GM12878 (cell line): Measurements from ENCODE around the gene DNAJA2. TPM values are rescaled to one million over a fixed set of nuclear protein-coding genes. Genes with fewer than 3 reads are reported as not detected.
A peak's percentile ranks its signal among the peaks of the same experiment; 100 is the strongest.

ENCODE experiments used
- CHD1 ChIP-seq: IDR thresholded peaks from 2 replicates; pipeline ENCODE4 v1.6.1; 2012; ENCODE audit warnings: low read depth, low read length, improper control_type of control experiment
- EED ChIP-seq: sonication (generic); IDR thresholded peaks from 2 replicates; pipeline ENCODE4 v1.6.1; 2016; ENCODE audit warnings: antibody characterized with exemption, low read depth
- FOS ChIP-seq: IDR thresholded peaks from 3 replicates; pipeline ENCODE4 v1.6.1; 2011; ENCODE audit warnings: borderline replicate concordance; ENCODE audit not compliant: insufficient read length; ENCODE audit errors: extremely low read depth
- HCFC1 ChIP-seq: fragments of 150-350 bp; IDR thresholded peaks from 2 replicates; pipeline ENCODE4 v1.6.1; 2014; ENCODE audit warnings: low read length
- NR2C1 ChIP-seq: fragments of 450-650 bp; IDR thresholded peaks from 2 replicates; pipeline ENCODE4 v1.6.1; 2017; ENCODE audit warnings: antibody characterized with exemption, mild to moderate bottlenecking, moderate library complexity
- RAD21 ChIP-seq: IDR thresholded peaks from 2 replicates; pipeline ENCODE4 v1.6.1; 2011; ENCODE audit warnings: mild to moderate bottlenecking, low read depth, low read length, moderate library complexity; ENCODE audit not compliant: insufficient read depth
- RELA ChIP-seq: fragments of 450-650 bp; IDR thresholded peaks from 2 replicates; pipeline ENCODE4 v1.8.0; 2014; ENCODE audit warnings: borderline replicate concordance; ENCODE audit not compliant: partially characterized antibody
- SREBF1 ChIP-seq: IDR thresholded peaks from 2 replicates; pipeline ENCODE4 v1.6.1; 2012; ENCODE audit warnings: mild to moderate bottlenecking, low read length
- SRF ChIP-seq, 2 experiments: IDR thresholded peaks; 2 replicates each; pipeline ENCODE4 v1.6.1; 2011; ENCODE audit warnings: low read depth in 2 of 2, low read length in 2 of 2, mild to moderate bottlenecking in 1 of 2, moderate library complexity in 1 of 2
- polyA plus RNA-seq, 11 experiments: library from polyadenylated mRNA; depleted of rRNA in 4 of 11; unstranded in 6 of 11; stranded (reverse) in 5 of 11; fragments of >200 nt; fragmentation: Nextera tagmentation in 4 of 11; fragmentation: Illumina TruSeq in 1 of 11; extraction: Ambion mirVana in 4 of 11; extraction: Trizol in 1 of 11; gene quantifications; 1 replicate in 1 of 11; 2 replicates in 10 of 11; pipeline versions ENCODE4 v1.2.1 to v1.2.3, GENCODE V29; 2011 to 2016; ENCODE audit warnings: inconsistent platforms in 2 of 11, missing spikeins in 2 of 11, low read depth in 1 of 11
- total RNA-seq, 4 experiments: library from RNA; depleted of rRNA in 3 of 4; stranded (reverse); fragments of >200 nt in 3 of 4; fragmentation: Illumina TruSeq in 1 of 4; extraction: Trizol in 1 of 4; gene quantifications; 2 replicates each; pipeline versions ENCODE4 v1.2.1 to v1.2.3, GENCODE V29; 2013 to 2021
- TF ChIP-seq, protein P1 (sequence below): fragments of 450-650 bp; conservative IDR thresholded peaks from 2 replicates; pipeline ENCODE4 v1.6.1; 2017; ENCODE audit warnings: mild to moderate bottlenecking, moderate library complexity
- TF ChIP-seq, protein P2 (sequence below): IDR thresholded peaks from 2 replicates; pipeline ENCODE4 v1.6.1; 2011; ENCODE audit warnings: borderline replicate concordance, low read depth, mild to moderate bottlenecking, moderate library complexity, mixed read lengths, low read length; ENCODE audit not compliant: insufficient read depth; ENCODE audit errors: extremely low read length
- TF ChIP-seq, protein P3 (sequence below): fragments of 450-650 bp; IDR thresholded peaks from 2 replicates; pipeline ENCODE4 v1.6.1; 2018; ENCODE audit warnings: mild to moderate bottlenecking, low read depth, moderate library complexity; ENCODE audit not compliant: partially characterized antibody
- TF ChIP-seq, protein P4 (sequence below): IDR thresholded peaks from 2 replicates; pipeline ENCODE4 v1.6.1; 2011; ENCODE audit warnings: mild to moderate bottlenecking, low read depth, low read length, moderate library complexity; ENCODE audit not compliant: insufficient replicate concordance
- TF ChIP-seq, protein P5 (sequence below): fragments of 450-650 bp; IDR thresholded peaks from 2 replicates; pipeline ENCODE4 v1.6.1; 2017; ENCODE audit warnings: mild to moderate bottlenecking, low read depth, inconsistent platforms; ENCODE audit not compliant: poor library complexity, severe bottlenecking
- TF ChIP-seq, protein P6 (sequence below): IDR thresholded peaks from 2 replicates; pipeline ENCODE4 v1.6.1; 2012; ENCODE audit warnings: low read length, inconsistent platforms

The DNAJA2 gene
- total and polyA plus RNA-seq, 10 of the 15 experiments (the other 5 are each of a cell fraction or from before 2014, with no cell fraction given): 26.2 to 96.4 (median 58.1) TPM

DNA sequence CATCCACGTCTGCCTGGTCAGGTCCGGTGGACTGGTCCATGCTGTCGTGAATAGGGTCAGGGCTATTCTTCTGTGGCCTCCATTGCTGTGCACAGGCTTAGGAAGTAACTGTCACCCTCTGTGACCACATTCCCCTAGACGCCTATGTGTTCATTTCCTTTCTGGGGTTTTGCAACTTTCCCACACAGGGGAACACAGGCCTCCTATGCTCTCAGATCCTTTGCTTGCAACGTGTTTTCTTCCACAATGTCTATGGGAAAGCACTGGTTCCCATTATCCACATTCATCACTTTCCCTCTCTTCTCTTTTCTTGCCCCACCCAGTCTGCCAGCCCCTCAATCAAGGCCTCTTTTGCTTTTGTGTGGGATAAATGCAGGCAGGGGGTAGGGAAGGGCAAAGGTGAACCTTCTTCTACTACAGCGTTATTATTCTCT, 43.2 kb upstream of the DNAJA2 start (continued):
- TF ChIP-seq SREBF1 (no peak), CHD1 (no peak), NR2C1 (no peak), EED (peak; percentile 91), RAD21 (no peak), HCFC1 (no peak), SRF (IDR thresholded peaks at IDR 0.05; ENCODE audit: low read depth in 2 of 2, low read length in 2 of 2) (no peak), FOS (no peak), RELA (no peak)
- TF ChIP-seq, protein P1, sequence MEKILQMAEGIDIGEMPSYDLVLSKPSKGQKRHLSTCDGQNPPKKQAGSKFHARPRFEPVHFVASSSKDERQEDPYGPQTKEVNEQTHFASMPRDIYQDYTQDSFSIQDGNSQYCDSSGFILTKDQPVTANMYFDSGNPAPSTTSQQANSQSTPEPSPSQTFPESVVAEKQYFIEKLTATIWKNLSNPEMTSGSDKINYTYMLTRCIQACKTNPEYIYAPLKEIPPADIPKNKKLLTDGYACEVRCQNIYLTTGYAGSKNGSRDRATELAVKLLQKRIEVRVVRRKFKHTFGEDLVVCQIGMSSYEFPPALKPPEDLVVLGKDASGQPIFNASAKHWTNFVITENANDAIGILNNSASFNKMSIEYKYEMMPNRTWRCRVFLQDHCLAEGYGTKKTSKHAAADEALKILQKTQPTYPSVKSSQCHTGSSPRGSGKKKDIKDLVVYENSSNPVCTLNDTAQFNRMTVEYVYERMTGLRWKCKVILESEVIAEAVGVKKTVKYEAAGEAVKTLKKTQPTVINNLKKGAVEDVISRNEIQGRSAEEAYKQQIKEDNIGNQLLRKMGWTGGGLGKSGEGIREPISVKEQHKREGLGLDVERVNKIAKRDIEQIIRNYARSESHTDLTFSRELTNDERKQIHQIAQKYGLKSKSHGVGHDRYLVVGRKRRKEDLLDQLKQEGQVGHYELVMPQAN: no peak
- TF ChIP-seq, protein P2, sequence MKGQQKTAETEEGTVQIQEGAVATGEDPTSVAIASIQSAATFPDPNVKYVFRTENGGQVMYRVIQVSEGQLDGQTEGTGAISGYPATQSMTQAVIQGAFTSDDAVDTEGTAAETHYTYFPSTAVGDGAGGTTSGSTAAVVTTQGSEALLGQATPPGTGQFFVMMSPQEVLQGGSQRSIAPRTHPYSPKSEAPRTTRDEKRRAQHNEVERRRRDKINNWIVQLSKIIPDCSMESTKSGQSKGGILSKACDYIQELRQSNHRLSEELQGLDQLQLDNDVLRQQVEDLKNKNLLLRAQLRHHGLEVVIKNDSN: no peak
- TF ChIP-seq, protein P3, sequence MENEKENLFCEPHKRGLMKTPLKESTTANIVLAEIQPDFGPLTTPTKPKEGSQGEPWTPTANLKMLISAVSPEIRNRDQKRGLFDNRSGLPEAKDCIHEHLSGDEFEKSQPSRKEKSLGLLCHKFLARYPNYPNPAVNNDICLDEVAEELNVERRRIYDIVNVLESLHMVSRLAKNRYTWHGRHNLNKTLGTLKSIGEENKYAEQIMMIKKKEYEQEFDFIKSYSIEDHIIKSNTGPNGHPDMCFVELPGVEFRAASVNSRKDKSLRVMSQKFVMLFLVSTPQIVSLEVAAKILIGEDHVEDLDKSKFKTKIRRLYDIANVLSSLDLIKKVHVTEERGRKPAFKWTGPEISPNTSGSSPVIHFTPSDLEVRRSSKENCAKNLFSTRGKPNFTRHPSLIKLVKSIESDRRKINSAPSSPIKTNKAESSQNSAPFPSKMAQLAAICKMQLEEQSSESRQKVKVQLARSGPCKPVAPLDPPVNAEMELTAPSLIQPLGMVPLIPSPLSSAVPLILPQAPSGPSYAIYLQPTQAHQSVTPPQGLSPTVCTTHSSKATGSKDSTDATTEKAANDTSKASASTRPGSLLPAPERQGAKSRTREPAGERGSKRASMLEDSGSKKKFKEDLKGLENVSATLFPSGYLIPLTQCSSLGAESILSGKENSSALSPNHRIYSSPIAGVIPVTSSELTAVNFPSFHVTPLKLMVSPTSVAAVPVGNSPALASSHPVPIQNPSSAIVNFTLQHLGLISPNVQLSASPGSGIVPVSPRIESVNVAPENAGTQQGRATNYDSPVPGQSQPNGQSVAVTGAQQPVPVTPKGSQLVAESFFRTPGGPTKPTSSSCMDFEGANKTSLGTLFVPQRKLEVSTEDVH: no peak
- TF ChIP-seq, protein P4, sequence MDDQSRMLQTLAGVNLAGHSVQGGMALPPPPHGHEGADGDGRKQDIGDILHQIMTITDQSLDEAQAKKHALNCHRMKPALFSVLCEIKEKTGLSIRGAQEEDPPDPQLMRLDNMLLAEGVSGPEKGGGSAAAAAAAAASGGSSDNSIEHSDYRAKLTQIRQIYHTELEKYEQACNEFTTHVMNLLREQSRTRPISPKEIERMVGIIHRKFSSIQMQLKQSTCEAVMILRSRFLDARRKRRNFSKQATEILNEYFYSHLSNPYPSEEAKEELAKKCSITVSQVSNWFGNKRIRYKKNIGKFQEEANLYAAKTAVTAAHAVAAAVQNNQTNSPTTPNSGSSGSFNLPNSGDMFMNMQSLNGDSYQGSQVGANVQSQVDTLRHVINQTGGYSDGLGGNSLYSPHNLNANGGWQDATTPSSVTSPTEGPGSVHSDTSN: peak; percentile 18
- TF ChIP-seq, protein P5, sequence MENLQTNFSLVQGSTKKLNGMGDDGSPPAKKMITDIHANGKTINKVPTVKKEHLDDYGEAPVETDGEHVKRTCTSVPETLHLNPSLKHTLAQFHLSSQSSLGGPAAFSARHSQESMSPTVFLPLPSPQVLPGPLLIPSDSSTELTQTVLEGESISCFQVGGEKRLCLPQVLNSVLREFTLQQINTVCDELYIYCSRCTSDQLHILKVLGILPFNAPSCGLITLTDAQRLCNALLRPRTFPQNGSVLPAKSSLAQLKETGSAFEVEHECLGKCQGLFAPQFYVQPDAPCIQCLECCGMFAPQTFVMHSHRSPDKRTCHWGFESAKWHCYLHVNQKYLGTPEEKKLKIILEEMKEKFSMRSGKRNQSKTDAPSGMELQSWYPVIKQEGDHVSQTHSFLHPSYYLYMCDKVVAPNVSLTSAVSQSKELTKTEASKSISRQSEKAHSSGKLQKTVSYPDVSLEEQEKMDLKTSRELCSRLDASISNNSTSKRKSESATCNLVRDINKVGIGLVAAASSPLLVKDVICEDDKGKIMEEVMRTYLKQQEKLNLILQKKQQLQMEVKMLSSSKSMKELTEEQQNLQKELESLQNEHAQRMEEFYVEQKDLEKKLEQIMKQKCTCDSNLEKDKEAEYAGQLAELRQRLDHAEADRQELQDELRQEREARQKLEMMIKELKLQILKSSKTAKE: peak; percentile 29
- TF ChIP-seq, protein P6, sequence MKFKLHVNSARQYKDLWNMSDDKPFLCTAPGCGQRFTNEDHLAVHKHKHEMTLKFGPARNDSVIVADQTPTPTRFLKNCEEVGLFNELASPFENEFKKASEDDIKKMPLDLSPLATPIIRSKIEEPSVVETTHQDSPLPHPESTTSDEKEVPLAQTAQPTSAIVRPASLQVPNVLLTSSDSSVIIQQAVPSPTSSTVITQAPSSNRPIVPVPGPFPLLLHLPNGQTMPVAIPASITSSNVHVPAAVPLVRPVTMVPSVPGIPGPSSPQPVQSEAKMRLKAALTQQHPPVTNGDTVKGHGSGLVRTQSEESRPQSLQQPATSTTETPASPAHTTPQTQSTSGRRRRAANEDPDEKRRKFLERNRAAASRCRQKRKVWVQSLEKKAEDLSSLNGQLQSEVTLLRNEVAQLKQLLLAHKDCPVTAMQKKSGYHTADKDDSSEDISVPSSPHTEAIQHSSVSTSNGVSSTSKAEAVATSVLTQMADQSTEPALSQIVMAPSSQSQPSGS: peak; percentile 77; the same call in 1 of the 2 replicates
